Epithelial cell of proximal tubule (primary cell): Measurements from ENCODE around the gene PALD1. TPM values are rescaled to one million over a fixed set of nuclear protein-coding genes. Genes with fewer than 3 reads are reported as not detected.
"Not testable (repeated sequence)": the region's sequence is repeated elsewhere in the genome, so short reads cannot be mapped to it uniquely, and the experiment has no call there.

ENCODE experiments used
- DNase-seq: peaks from one replicate; pipeline ENCODE4 v3.0.0-alpha.2; 2011; ENCODE audit warnings: low read depth
- H3K4me3 ChIP-seq: 2 replicates; pipeline ENCODE4 v1.5.1; 2011; ENCODE audit warnings: low read depth, mild to moderate bottlenecking, low read length
- CTCF ChIP-seq: conservative IDR thresholded peaks from 2 replicates; pipeline ENCODE4 v1.5.1; 2012; ENCODE audit warnings: low read depth, mild to moderate bottlenecking, low read length
- total RNA-seq: library from RNA; depleted of rRNA; stranded (reverse); fragments of >200 nt; gene quantifications from 2 replicates; pipeline ENCODE4 v1.2.3, GENCODE V29; 2015

Gene PALD1
- total RNA-seq, 1 donor from 2014 or later, result 3.3 TPM

GRCh38 chr10:70578371-70578947, 99.9 kb downstream of the PALD1 start:
- no peak overlapping the region for H3K4me3 ChIP-seq
- TF ChIP-seq CTCF, result no peak
- peak; percentile 76 for DNase-seq

GRCh38 chr10:70579234-70580002, 100.9 kb downstream of the PALD1 start:
- H3K4me3 ChIP-seq, result no peak overlapping the region
- no peak for TF ChIP-seq CTCF
- no peak for DNase-seq

- H3K4me3 ChIP-seq, DNase-seq: not testable (repeated sequence)
These were observed 102.6 kb downstream of the PALD1 start for GRCh38 chr10:70581176-70581575.

- DNase-seq, result no peak
- no peak for TF ChIP-seq CTCF
- no peak overlapping the region for H3K4me3 ChIP-seq
These were observed 104.5 kb downstream of the PALD1 start for GRCh38 chr10:70582793-70583668.

- H3K4me3 ChIP-seq, result no peak overlapping the region
- TF ChIP-seq CTCF, result no peak
- no peak for DNase-seq
These were observed 105.1 kb downstream of the PALD1 start for GRCh38 chr10:70583669-70584037.

- no peak overlapping the region for H3K4me3 ChIP-seq
- TF ChIP-seq CTCF, result no peak
- no peak for DNase-seq
These were observed 105.8 kb downstream of the PALD1 start for GRCh38 chr10:70584366-70584765.

- no peak for DNase-seq
- TF ChIP-seq CTCF, result no peak
- no peak overlapping the region for H3K4me3 ChIP-seq
These were observed 106.5 kb downstream of the PALD1 start for GRCh38 chr10:70584909-70585544.
